Stimulated activated CD4-positive, alpha-beta T cell treated with anti-CD3 and anti-CD28 coated beads, Interleukin-12 subunit alpha, Interleukin-12 subunit beta, amount 100 ng/mL, for 48 hours (primary cell): Measurements from ENCODE around the gene TAPBP.
"Not testable (repeated sequence)": the region's sequence is repeated elsewhere in the genome, so short reads cannot be mapped to it uniquely, and the experiment has no call there.

ENCODE experiments used
- DNase-seq, 3 donors: peaks; one replicate each; pipeline ENCODE4 v3.0.0-alpha.2; 2020; ENCODE audit warnings: low read depth in 2 of 3, low spot score in 1 of 3

Gene TAPBP

GRCh38 chr6:33277663-33278391 lies 36.1 kb downstream of the TAPBP start:
- no peak for DNase-seq

- peak; percentile 69 to 78 (median 69) for DNase-seq
Measured at GRCh38 chr6:33276864-33277662, 36.8 kb downstream of the TAPBP start, which contains the start of gene B3GALT4. TSS of gene B3GALT4 (plus strand) at chr6:33277123. CDS start at chr6:33277420, 297 bp downstream.

GRCh38 chr6:33276581-33276863 lies 37.4 kb downstream of the TAPBP start:
- no peak for DNase-seq

- DNase-seq = not testable (repeated sequence)
Measured at GRCh38 chr6:33275795-33276580, 37.9 kb downstream of the TAPBP start.

DNA sequence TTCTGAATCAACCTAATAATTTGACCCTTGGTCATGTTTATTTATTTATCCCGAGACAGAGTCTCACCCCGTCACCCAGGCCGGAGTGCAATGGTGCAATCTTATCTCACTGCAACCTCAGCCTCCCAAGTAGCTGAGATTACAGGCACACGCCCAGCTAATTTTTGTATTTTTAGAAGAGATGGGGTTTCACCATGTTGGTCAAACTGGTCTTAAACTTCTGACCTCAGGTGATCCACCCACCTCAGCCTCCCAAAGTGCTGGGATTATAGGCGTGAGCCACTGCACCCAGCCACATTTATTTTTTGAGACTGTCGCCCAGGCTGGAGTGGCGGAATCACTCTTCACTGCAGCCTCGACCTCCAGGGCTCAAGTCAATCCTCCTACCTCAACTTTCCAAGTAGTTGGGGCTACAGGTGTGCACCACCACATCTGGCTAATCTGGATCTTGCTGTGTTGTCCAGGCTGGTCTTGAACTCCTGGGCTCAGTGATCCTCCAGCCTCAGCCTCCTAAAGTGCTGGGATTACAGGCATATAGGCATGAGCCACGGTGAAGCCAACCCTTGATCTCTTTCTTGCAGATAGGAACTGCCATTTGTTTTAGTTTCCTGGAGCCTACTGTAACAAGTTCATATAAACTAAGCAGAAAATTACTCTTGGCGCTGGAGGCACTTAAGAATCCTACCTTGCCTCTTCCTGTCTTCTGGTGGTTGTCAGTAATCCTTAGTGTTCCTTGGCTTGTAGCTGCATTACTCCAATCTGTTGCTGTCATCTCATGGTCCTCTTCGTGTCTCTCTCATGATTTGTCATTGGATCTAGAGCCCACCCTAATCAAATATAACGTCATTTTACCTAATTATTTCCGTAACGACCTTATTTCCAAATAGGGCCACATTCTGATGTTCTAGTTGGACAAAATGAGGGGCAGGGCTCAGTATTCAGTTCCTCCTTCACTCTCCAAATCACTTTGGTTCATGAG lies 39.7 kb downstream of the TAPBP start:
- DNase-seq = no peak

- no peak for DNase-seq
Measured at GRCh38 chr6:33273129-33273923, 40.6 kb downstream of the TAPBP start.

GRCh38 chr6:33272275-33273128 lies 41.4 kb downstream of the TAPBP start:
- DNase-seq = no peak

GRCh38 chr6:33271468-33272274 lies 42.2 kb downstream of the TAPBP start, which contains the start of the genes RPS18 and VPS52:
TSS of gene RPS18 (plus strand) at chr6:33272075. CDS start at chr6:33272120, 45 bp downstream.
TSS of gene VPS52 (minus strand) at chr6:33271876. CDS start at chr6:33271675, 201 bp downstream.
- DNase-seq = peak; percentile 82 to 95 (median 87)

DNA sequence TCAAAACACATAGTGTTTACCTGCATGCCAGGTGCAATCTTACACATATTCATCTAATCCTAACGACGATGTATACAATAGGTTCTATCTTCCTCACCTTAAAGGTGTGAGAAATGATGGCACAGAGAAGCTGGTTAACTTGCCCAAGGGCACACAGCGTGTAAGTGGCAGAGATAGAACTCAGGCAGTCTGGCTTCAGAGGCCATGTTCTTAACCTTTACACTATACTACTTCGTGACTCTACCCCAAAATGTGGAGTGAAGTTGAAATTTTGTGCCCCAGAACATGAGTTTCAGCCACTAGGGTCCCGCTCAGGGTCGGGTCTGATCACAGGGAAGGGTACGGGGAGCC lies 42.8 kb downstream of the TAPBP start:
- no peak for DNase-seq

GRCh38 chr6:33264015-33264414 lies 49.9 kb downstream of the TAPBP start:
- DNase-seq = no peak

DNA sequence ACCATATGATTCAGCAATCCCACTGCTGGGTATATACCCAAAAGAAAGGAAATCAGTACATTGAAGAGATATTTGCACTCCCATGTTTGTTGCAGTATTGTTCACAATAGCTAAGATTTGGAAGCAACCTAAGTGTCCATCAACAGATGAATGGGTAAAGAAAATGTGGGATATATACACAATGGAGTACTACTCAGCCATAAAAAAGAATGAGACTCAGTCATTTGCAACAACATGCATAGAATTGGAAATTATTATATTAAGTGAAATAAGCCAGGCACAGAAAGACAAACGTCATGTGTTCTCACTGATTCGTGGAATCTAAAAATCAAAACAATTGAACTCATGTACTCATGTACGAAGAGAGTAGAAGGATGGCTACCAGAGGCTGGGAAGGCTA lies 51.4 kb downstream of the TAPBP start:
- DNase-seq = not testable (repeated sequence)

- DNase-seq = no peak
Measured at GRCh38 chr6:33259032-33259431, 54.8 kb downstream of the TAPBP start.

- DNase-seq = no peak
Measured at GRCh38 chr6:33254591-33254990, 59.3 kb downstream of the TAPBP start.

DNA sequence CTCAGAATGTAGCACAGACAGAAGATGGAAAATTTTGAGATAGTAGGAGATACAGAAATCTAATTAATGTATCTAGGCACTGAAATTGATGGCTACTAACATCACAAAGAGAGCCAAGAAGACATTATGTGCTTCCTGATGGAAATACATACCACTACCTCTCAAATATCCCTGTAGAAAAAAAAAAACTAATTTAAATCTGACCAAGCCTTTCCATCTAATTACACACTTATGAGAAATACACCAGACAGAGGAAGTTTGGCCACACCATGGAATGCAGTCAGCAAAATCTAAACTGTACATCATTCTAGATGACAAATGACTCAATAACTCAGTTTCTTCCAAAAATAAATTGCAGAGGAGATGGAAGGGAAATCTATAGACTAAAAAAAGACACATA lies 61.1 kb downstream of the TAPBP start:
- DNase-seq = no peak

DNA sequence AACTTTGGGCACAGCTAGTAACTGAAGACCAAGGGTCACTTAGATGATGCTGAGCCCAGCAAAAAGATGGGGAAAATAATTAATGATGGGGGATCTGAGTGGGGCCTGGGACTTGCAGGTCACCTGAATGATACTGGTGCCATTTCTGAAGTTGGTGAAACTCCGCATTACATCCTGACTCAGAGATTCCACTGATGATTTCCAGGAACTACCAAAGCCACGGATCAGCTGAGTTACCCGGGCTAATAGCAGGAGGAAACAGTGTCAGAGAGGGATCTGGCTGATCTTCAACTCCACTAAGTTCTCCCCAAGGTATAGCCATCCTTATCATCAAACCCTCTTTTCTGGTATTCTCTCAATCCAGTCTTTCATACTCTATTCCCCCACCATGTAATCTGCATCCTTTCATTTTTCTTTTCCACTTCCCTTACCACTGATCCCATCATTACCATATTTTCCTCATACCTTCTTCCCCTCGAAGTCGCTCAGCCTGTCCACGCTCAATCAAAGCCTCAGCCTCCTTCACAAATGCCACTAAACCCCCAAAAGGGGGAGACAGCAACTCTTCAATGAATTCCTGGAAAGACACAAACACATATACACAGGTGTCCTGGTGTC lies 62.4 kb downstream of the TAPBP start:
- DNase-seq = no peak

GRCh38 chr6:33250731-33251130 lies 63.1 kb downstream of the TAPBP start:
- no peak for DNase-seq
